ENCODE measurements around the gene CMTM4.
"Not testable (repeated sequence)": the region's sequence is repeated elsewhere in the genome, so short reads cannot be mapped to it uniquely, and the experiment has no call there.

GRCh38 chr16:66685501-66686115, 10.9 kb downstream of the CMTM4 start:
- TF ChIP-seq CTCF, POLR2A (IDR thresholded peaks at IDR 0.05): not testable (repeated sequence)

All from esophagus squamous epithelium (tissue), 4 donors.